ENCODE data around the gene CAPNS2.
"Not testable (repeated sequence)": the region's sequence is repeated elsewhere in the genome, so short reads cannot be mapped to it uniquely, and the experiment has no call there.

Gene CAPNS2

GRCh38 chr16:55597928-55598327, 31.4 kb downstream of the CAPNS2 start:
- no peak for TF ChIP-seq CTCF (IDR thresholded peaks at IDR 0.05; ENCODE audit: low read depth, low read length)
- no peak overlapping the region for H3K4me3 ChIP-seq (ENCODE audit: low read depth, low read length)

DNA sequence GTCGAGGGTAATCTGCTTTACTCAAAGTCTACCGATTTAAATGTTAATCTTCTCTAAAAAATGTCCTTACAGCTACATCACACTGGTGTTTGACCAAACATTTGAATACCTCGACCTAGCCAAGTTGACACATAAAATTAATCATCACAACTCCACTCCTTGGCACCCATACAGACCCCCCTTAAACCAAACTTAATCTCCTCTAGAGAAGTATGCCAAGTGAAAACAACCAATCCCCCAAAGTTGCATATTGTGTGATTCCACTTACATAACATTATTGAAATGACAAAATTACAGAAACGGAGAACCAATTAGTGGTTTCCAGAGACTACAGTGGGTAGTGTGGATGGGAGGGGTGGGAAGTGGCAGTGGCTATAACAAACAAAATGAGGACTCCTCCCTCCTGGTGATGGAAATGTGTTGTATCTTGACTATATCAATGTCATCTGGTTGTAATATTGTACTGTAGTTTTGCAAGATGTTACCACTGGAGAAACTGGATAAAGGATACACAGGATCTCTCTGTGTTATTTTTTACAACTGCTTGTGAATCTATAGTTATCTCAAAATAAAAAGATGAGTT, 39.4 kb downstream of the CAPNS2 start:
- H3K4me3 ChIP-seq (ENCODE audit: low read depth, low read length): no peak overlapping the region
- TF ChIP-seq CTCF (IDR thresholded peaks at IDR 0.05; ENCODE audit: low read depth, low read length): no peak

GRCh38 chr16:55613613-55614335, 47.3 kb downstream of the CAPNS2 start:
- TF ChIP-seq CTCF (IDR thresholded peaks at IDR 0.05; ENCODE audit: low read depth, low read length): no peak
- no peak overlapping the region for H3K4me3 ChIP-seq (ENCODE audit: low read depth, low read length)

- no peak for TF ChIP-seq CTCF (IDR thresholded peaks at IDR 0.05; ENCODE audit: low read depth, low read length)
- H3K4me3 ChIP-seq (ENCODE audit: low read depth, low read length): no peak overlapping the region
Observed at GRCh38 chr16:55615071-55615470, 48.6 kb downstream of the CAPNS2 start.

GRCh38 chr16:55615670-55616069, 49.2 kb downstream of the CAPNS2 start:
- H3K4me3 ChIP-seq (ENCODE audit: low read depth, low read length): not testable (repeated sequence)

Data from WI38 (cell line).